GM19372 (cell line): ENCODE measurements around the gene APOM.

ENCODE experiments used
- ATAC-seq: cut with Tn5 transposase; IDR thresholded peaks from one replicate; pipeline ENCODE4 v1.9.1; 2021; ENCODE audit warnings: mild to moderate bottlenecking, low read depth, moderate library complexity; ENCODE audit not compliant: unreplicated experiment

Gene APOM

GRCh38 chr6:31701666-31702404 is 46.1 kb downstream of the APOM start:
- no peak for ATAC-seq

- no peak for ATAC-seq
Measured at GRCh38 chr6:31702405-31702818, 46.7 kb downstream of the APOM start.

GRCh38 chr6:31702819-31703716 is 47.4 kb downstream of the APOM start, which contains the start of gene ABHD16A:
Gene ABHD16A (minus strand): TSS chr6:31703324. CDS start chr6:31703281, 43 bp downstream.
- ATAC-seq = peak; percentile 93

- no peak for ATAC-seq
Measured at GRCh38 chr6:31705931-31706330, 50.2 kb downstream of the APOM start.

- no peak for ATAC-seq
Measured at GRCh38 chr6:31706599-31706998, 50.9 kb downstream of the APOM start, which contains the start of gene LY6G6F. Gene LY6G6F (plus strand): TSS chr6:31706866. CDS start chr6:31706907, 41 bp downstream.

- ATAC-seq = no peak
Measured at GRCh38 chr6:31707701-31708100, 52.0 kb downstream of the APOM start.
